HUES48 (cell line): ENCODE data around the gene ANP32A.
"Not testable (repeated sequence)": the region's sequence is repeated elsewhere in the genome, so short reads cannot be mapped to it uniquely, and the experiment has no call there.

Experiments
- H3K27ac ChIP-seq: one replicate; pipeline ENCODE4 v1.7.0; 2013; ENCODE audit warnings: low read depth, low read length, inconsistent platforms
- H3K27me3 ChIP-seq: 2 replicates; pipeline ENCODE4 v1.6.1; 2013; ENCODE audit warnings: mild to moderate bottlenecking, low read length; ENCODE audit not compliant: control insufficient read depth, insufficient read depth
- H3K36me3 ChIP-seq: 2 replicates; pipeline ENCODE4 v1.6.1; 2013; ENCODE audit warnings: low read length; ENCODE audit not compliant: control insufficient read depth, insufficient read depth
- H3K4me1 ChIP-seq: 2 replicates; pipeline ENCODE4 v1.6.1; 2013; ENCODE audit warnings: mild to moderate bottlenecking, low read length; ENCODE audit not compliant: control insufficient read depth, insufficient read depth
- H3K4me3 ChIP-seq: 2 replicates; pipeline ENCODE4 v1.5.1; 2013; ENCODE audit warnings: mild to moderate bottlenecking, low read depth, low read length
- H3K9ac ChIP-seq: 2 replicates; pipeline ENCODE4 v1.6.1; 2013; ENCODE audit warnings: mild to moderate bottlenecking, low read depth, low read length, moderate library complexity
- H3K9me3 ChIP-seq: 2 replicates; pipeline ENCODE4 v1.6.1; 2013; ENCODE audit warnings: low read length; ENCODE audit not compliant: control insufficient read depth, insufficient read depth

Gene ANP32A

GRCh38 chr15:68820295-68821189 lies at the start of gene ANP32A:
ANP32A (minus strand) TSS chr15:68820895; CDS start chr15:68820751, 144 bp downstream.
- Histone ChIP-seq H3K9me3 (no peaks in the 10 kb centered on the region), H3K4me3 (peak within 1 kb of the TSS; percentile 96), H3K36me3 (no peaks in the 10 kb centered on the region; the same call in 1 of the 2 replicates), H3K4me1 (peaks cover 41% of the 10 kb centered on the region), H3K27ac (peak within 1 kb of the TSS; percentile 98), H3K27me3 (peaks cover 42% of the 10 kb centered on the region), H3K9ac (peak within 1 kb of the TSS; percentile 85)

- no peaks in the 10 kb centered on the region for H3K36me3 ChIP-seq
- H3K4me1 ChIP-seq = no peaks in the 10 kb centered on the region
- no peaks in the 10 kb centered on the region for H3K27me3 ChIP-seq
- no peak overlapping the region for H3K4me3 ChIP-seq
- H3K9ac ChIP-seq = no peak overlapping the region
- H3K27ac ChIP-seq = no peak overlapping the region
- 0 out of 2 replicates have a peak, but pooled peaks cover 4% of the 10 kb centered on the region for H3K9me3 ChIP-seq
These were observed 47.6 kb upstream of the ANP32A start for GRCh38 chr15:68868296-68868695.

GRCh38 chr15:68862415-68862814 lies 41.7 kb upstream of the ANP32A start:
- no peak overlapping the region for H3K9ac ChIP-seq
- H3K4me1 ChIP-seq = no peaks in the 10 kb centered on the region
- H3K36me3 ChIP-seq = no peaks in the 10 kb centered on the region
- H3K27me3 ChIP-seq = no peaks in the 10 kb centered on the region
- no peak overlapping the region for H3K4me3 ChIP-seq
- H3K9me3 ChIP-seq = peaks cover 16% of the 10 kb centered on the region; the same call in 1 of the 2 replicates
- H3K27ac ChIP-seq = no peak overlapping the region

DNA sequence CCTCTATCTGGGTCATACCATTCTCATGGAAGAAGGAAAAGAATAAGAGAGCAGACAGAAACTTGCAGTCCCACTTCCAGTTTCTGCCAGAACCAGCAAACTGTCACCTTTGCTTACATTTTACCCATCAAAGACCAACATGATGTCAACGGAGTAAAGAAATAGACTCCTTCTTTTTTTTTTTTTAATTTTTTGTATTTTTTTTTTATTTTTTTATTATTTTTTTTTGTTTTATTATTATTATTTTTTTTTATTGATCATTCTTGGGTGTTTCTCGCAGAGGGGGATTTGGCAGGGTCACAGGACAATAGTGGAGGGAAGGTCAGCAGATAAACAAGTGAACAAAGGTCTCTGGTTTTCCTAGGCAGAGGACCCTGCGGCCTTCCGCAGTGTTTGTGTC lies 38.0 kb upstream of the ANP32A start:
- not testable (repeated sequence) for H3K9ac ChIP-seq, H3K4me3 ChIP-seq, H3K27me3 ChIP-seq, H3K4me1 ChIP-seq, H3K36me3 ChIP-seq, H3K27ac ChIP-seq
- peaks cover 17% of the 10 kb centered on the region; the same call in 1 of the 2 replicates for H3K9me3 ChIP-seq

- not testable (repeated sequence) for H3K36me3 ChIP-seq, H3K9ac ChIP-seq, H3K27ac ChIP-seq, H3K27me3 ChIP-seq, H3K4me3 ChIP-seq, H3K4me1 ChIP-seq
- H3K9me3 ChIP-seq = peaks cover 17% of the 10 kb centered on the region; the same call in 1 of the 2 replicates
These were observed 36.7 kb upstream of the ANP32A start for GRCh38 chr15:68857443-68857842.

DNA sequence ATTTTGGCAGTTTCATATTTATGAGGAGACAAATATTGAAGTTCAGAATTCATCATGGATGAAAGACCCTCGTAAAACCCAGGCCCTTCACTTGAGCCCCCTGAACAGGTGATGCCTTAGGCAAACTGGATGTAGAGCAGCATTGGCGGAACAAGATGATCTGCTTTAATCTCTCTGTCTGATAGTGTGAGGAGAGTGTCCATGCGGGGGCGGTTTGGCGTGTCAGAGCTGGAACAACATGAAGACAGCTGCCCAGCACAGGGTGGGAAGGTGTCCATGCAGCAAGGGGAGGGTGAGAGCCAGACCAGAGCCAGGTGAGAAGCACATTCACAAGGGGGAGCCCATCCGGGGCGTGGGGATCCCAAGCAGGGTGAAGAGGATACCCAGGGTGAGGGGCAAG lies 31.8 kb upstream of the ANP32A start:
- Histone ChIP-seq H3K4me1 (no peaks in the 10 kb centered on the region), H3K27me3 (no peaks in the 10 kb centered on the region), H3K9me3 (peaks cover 5% of the 10 kb centered on the region; the same call in 1 of the 2 replicates), H3K4me3 (no peak overlapping the region), H3K9ac (no peak overlapping the region), H3K27ac (no peak overlapping the region), H3K36me3 (no peaks in the 10 kb centered on the region)

GRCh38 chr15:68851971-68852370 lies 31.3 kb upstream of the ANP32A start:
- Histone ChIP-seq H3K9me3 (0 out of 2 replicates have a peak, but pooled peaks cover under 1% of the 10 kb centered on the region), H3K36me3 (no peaks in the 10 kb centered on the region), H3K9ac (no peak overlapping the region), H3K27me3 (no peaks in the 10 kb centered on the region), H3K4me3 (no peak overlapping the region), H3K4me1 (no peaks in the 10 kb centered on the region), H3K27ac (no peak overlapping the region)

DNA sequence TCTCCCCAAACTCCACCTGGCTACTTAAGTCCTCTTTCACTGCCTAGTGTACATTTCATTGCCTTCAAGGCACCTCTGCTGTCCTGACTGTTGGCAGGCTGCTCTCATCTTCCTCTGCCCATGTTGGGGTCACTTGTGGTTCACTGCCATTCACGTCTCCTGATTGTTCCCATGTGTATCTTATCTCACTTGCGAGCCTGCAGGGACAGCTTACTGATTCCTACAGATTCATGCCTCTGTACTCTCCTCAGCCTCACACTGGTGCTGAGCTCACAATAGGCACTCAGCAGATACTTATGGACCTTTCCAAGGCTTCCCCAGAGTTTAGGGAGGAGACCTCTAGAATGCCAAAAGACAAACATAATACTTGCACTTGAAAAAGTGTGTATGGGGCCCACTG lies 28.8 kb upstream of the ANP32A start:
- Histone ChIP-seq H3K9ac (no peak overlapping the region), H3K27ac (no peak overlapping the region), H3K9me3 (no peaks in the 10 kb centered on the region), H3K36me3 (no peaks in the 10 kb centered on the region), H3K27me3 (no peaks in the 10 kb centered on the region; the same call in 1 of the 2 replicates), H3K4me1 (no peaks in the 10 kb centered on the region), H3K4me3 (no peak overlapping the region)

DNA sequence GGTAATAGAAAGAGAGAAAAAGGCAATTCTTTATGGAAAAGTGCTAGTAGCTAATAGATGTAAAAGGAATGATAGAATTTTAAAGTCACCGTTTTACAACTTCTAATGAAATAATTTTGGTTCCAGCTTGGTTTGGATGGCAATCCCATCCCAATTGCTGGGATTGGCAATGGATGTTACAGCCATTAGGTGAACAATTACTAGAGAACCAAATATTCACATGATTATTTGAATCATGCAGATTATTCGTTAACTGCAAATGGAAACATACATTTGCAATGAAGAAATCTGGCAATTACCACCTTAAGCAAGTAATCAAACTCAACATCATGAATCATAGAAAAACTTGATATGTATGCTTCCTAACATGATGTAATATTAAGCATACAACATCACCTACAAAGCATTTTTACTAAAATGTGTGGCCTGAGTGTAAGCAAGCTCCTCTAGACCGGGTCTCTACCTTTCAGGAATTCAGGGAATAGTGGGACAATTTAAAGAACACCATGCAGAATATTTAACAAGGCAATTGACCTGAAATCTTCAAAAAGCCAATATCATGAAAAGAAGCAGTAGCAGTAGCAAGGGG lies 26.2 kb upstream of the ANP32A start:
- no peaks in the 10 kb centered on the region for H3K9me3 ChIP-seq
- no peak overlapping the region for H3K4me3 ChIP-seq
- H3K27me3 ChIP-seq = peaks cover 15% of the 10 kb centered on the region
- 0 out of 2 replicates have a peak, but pooled peaks cover 7% of the 10 kb centered on the region for H3K4me1 ChIP-seq
- H3K9ac ChIP-seq = no peak overlapping the region
- H3K36me3 ChIP-seq = no peaks in the 10 kb centered on the region
- no peak overlapping the region for H3K27ac ChIP-seq

GRCh38 chr15:68844856-68845550 lies 24.3 kb upstream of the ANP32A start:
- H3K27me3 ChIP-seq = peaks cover 15% of the 10 kb centered on the region
- no peak overlapping the region for H3K27ac ChIP-seq
- no peak overlapping the region for H3K4me3 ChIP-seq
- H3K9me3 ChIP-seq = no peaks in the 10 kb centered on the region
- H3K9ac ChIP-seq = no peak overlapping the region
- H3K4me1 ChIP-seq = 0 out of 2 replicates have a peak, but pooled peaks cover 7% of the 10 kb centered on the region
- no peaks in the 10 kb centered on the region for H3K36me3 ChIP-seq
